ENCODE measurements around the gene ACKR1. TPM values are rescaled to one million over a fixed set of nuclear protein-coding genes. Genes with fewer than 3 reads are reported as not detected.
A peak's percentile ranks its signal among the peaks of the same experiment; 100 is the strongest.

Gene ACKR1, protein sequence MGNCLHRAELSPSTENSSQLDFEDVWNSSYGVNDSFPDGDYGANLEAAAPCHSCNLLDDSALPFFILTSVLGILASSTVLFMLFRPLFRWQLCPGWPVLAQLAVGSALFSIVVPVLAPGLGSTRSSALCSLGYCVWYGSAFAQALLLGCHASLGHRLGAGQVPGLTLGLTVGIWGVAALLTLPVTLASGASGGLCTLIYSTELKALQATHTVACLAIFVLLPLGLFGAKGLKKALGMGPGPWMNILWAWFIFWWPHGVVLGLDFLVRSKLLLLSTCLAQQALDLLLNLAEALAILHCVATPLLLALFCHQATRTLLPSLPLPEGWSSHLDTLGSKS
- total RNA-seq: 0.78 TPM in 1 of 2 replicates, not detected in the other
- 0.19 TPM for polyA plus RNA-seq (2012)

- DNase-seq (ENCODE audit: low read depth): no peak
Observed at GRCh38 chr1:159204161-159205141, at the start of gene ACKR1. ACKR1 (plus strand) TSS chr1:159204875; CDS start chr1:159204960, 85 bp downstream.

- DNase-seq (ENCODE audit: low read depth): peak; percentile 98
Observed at GRCh38 chr1:159161001-159161718, 43.5 kb upstream of the ACKR1 start.

DNA sequence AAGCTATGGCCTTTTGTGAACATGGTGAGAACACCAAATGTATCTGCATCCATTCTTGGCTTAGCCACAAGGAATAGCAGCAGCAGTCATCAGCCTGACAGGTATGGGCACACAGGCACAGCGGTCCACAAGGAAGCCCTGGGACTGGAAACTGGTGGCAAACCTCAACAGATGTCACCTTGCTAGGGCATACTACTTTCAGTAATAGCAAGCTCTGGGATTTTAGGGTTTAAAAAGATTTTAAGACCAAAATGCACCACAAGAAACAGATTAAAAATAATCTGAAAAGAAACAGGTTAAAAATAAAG, 43.0 kb upstream of the ACKR1 start:
- DNase-seq (ENCODE audit: low read depth): no peak

DNA sequence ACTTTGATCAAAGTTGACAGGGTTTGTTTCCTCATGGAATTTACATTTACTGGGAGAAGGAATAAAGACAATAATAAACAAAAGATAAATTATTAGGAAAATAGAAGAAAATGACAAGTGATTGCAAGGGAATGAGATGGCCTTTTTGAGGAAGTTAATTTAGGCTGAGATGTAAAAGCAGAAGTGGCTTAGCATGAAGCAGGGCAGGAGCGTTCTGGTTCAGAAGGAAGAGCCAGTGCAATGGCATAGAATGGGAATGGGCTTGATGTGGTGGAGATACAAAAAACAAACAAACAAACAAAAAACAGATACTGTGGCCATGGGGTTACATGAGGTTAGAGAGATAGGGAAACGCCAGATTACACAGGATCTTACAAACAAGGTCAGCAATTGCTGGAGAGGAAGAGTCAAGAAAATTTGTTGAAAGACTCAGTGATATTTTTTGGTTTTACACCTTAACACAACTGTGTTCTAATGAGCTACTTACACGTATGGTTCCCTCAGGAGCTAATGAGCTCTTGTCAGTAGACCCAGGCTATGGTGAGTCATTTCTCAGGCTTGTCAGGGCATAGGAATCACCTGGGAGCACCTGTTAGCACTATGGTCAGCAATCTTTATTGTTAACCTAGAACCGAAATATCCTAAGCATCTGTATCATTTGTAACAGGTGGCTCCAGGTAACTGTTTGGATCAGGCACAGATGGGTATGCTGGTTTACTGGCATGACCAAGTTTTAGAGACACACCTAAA, 42.0 kb upstream of the ACKR1 start:
- DNase-seq (ENCODE audit: low read depth): no peak

DNA sequence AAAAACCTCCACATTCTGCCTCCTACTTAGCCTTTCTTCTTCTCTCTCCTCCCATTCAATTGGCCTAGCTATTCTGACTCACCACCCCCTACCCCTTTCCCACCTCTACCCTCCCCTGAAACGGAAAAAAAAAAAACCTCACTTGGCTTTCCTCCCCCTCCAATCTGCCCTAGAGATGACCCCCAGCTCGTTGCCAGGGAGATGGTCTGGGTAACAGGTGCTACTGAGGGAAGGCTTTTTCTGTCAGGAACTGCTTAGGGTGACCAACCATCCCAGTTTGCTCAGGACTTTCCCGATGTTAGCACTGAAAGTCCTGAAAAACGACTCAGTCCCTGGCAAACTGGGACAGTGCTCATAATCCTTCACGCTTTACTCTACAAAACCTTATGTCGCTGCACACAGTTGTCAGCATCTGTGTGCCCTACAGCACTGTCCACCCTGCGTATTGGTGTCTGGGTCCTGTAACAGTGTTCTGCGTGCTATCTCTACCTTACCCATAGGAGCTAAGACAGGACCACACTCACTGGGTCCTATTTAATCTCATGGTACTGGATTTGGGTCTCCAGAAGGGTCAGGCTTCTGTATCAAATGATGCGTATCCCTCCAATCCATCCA, 41.0 kb upstream of the ACKR1 start:
- DNase-seq (ENCODE audit: low read depth): peak; percentile 64

DNA sequence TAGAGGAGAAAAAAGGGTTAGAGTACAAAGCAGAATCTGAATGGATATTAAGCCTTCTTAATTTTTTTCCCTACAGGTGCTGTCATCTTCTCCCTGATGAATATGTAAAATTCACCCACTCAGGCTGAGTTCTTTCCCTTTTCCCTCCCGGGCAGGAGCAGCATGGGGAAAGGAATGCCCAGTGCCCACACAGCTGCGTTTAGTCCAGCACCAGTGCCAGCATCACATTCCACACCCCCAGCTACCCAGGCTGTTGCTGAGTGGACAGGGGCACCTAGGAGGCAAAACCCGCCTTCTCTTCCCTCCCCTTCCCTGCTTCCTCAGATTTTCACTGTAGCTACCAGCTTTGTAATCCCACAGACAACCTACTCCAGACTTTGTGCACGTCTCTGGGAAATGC, 36.6 kb upstream of the ACKR1 start:
- DNase-seq (ENCODE audit: low read depth): peak; percentile 49

GRCh38 chr1:159170639-159171038, 34.0 kb upstream of the ACKR1 start:
- no peak for DNase-seq (ENCODE audit: low read depth)

DNA sequence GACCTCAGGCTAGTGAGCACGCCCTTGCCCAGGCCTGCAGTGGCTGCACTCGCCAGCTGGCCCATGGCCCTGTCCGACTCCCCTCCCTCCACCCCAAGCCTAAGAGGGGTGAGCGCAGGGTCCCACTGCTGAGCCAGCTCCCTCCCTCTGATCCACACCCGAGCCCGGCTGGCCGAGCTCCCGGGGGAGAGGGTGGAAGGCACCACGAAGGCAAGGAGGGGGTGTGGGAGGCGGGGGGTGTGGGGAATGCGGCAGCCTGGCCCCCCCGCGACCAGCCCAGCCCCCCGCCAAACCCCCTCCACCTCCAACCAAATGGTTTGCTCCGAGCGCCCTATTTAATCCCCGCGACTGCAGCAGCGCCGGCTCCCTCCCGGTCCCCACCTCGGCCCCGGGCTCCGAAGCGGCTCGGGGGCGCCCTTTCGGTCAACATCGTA, 33.4 kb upstream of the ACKR1 start, which contains the start of gene CADM3:
CADM3 (plus strand) TSS at position 362 of the 434 bp plus-strand sequence. CDS start 151 bp downstream, outside the sequence.
- no peak for DNase-seq (ENCODE audit: low read depth)

DNA sequence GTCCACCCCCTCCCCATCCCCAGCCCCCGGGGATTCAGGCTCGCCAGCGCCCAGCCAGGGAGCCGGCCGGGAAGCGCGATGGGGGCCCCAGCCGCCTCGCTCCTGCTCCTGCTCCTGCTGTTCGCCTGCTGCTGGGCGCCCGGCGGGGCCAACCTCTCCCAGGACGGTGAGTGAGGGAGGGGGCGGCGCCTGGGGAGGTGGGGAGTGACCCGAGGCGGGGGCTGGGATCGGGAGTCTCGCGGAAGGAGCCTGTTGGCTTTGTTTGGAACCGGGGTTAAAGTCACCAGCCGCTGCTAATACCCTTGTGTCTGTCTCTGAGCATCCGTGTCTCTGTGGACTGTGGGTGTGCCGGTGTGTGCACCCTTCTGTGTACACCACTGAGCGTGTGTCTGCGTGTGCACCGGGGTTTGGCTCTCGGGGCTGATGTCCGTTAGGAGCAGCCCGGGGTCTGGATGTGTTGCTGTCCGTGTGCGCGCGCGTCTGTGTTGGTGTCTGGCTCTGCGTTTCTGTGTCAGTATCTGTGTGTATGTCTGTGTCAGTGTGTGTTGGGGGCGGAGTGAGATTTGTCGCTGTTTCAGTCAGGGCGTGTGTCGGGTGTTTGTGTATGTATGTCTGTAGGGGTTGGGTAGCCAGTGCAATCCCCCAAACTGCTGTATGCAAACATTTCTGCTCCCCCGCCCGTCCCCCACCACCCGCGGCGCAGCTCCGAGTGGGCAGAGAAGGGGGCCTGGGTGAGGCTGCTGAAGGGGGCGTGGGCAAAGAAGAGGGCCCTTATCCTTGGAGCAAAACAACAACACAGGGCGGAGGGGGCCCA, 32.8 kb upstream of the ACKR1 start:
- peak; percentile 2 for DNase-seq (ENCODE audit: low read depth)

DNA sequence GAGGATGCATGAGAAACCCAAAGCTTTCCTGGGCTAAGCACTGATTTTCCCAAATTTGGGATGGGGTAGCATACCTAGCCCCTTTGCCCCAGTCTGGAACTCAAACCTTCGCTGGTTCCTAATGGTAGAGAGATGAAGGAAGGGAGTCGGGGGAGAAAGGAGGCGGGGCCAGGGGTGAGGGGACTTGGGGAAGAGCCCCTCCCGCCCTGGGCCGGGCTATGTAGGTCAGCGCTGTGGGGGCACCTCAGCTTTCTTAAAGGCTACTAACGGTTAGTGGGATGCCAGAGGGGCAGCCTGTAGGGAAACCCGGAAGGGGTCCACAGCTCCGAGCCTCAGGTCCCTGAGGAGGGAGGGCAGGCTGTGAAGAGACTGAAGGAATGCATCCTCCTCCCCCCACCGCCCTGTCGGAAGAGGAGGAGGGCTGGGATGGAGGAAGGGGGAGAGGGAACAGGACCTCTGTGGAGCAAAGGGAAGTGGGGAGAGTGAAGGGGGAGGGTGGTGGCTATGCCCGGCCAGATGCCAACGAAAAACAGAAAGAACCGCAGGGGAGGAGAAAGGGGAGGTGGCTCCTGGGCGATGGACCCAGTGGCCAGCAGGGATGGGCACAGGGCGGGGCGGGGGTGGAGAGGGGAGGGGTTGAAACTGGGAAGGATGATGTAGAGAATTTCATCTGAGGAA, 31.9 kb upstream of the ACKR1 start:
- DNase-seq (ENCODE audit: low read depth): peak; percentile 9

- DNase-seq (ENCODE audit: low read depth): no peak
Observed at GRCh38 chr1:159173320-159173719, 31.4 kb upstream of the ACKR1 start.

DNA sequence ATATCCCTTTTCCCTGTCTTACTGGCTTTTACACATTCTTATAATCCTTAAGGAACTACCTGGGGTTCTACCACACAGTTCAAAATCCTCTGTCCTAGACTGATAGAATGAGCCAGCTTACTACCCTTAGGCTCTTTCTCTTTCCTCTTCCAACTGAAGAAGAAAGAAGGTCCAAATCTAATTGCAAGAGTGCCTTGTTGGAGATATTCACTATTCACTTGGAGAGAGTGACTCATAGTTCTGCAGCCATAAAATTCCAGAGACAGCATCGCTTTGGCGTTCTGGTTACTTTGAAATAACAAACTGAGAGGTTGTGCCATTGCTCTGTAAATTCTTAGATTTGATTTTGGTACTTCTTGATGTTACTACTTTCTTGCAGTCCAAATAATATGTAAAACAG, 29.1 kb upstream of the ACKR1 start:
- no peak for DNase-seq (ENCODE audit: low read depth)

DNA sequence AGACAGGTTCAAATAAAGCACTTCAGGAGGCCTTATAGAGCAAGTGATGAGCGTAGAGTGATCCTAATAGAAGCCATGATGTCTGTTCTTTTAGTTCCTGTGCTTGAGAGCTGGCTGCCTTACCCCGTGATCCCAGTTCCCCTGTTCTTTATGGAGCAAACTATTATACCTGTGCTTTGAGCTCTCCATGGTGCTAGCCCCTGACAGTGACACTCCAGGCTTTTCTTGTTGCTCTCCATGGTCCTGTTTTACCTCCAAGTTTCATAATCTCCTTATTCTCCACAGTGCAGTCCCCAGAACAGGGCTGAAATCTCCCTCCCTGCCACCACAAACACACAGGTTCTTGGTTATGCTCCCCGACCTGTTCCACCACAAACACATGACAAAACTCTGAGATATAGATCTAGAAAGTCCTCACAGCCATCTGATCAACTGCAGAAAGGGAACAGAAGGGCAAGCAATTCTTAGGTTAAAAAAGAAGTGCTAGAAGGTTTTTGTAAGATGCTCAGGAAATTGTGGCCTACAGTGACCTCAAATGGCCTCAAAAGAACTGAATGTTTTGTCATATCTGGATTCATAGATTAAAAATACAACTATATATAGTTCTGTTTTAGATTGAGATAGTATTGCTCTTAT, 27.3 kb upstream of the ACKR1 start:
- peak; percentile 89 for DNase-seq (ENCODE audit: low read depth)

GRCh38 chr1:159179906-159180305, 24.8 kb upstream of the ACKR1 start:
- DNase-seq (ENCODE audit: low read depth): no peak

GRCh38 chr1:159180516-159180915, 24.2 kb upstream of the ACKR1 start:
- no peak for DNase-seq (ENCODE audit: low read depth)

DNA sequence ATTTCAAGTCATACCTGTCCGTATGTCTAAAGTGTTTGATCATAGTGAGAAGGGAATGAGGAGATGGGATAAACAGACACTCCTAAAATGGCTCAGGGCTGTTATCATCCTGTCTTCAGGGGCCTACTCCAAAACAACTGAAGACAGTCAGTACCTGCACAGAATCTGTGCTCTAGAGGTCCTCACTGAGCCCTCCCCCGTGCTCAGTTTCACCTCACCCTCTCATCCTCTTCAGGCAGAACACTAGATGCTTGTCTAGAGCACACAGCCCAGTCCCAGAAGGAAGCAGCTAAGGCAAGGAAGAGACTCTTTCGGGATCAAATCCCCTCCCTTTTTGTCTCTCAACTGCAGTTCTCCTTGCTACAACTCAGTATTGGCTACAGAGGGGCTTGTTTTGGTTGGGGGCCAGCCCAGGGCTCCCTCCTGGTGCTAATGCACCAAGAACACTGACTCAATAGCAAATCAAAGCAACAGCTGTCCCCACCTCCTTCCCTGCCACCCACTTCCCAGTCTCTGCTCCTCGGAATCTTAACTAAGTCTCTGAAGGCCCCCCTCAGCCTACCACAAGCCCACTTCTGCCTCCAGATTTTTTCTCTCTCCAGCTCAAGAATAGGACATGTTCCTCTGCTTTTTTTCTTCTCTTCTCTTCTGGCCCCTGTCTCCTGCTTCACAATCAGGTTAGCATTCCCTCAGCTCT, 23.2 kb upstream of the ACKR1 start:
- no peak for DNase-seq (ENCODE audit: low read depth)

- no peak for DNase-seq (ENCODE audit: low read depth)
Observed at GRCh38 chr1:159184201-159184600, 20.5 kb upstream of the ACKR1 start.

GRCh38 chr1:159185121-159185520, 19.6 kb upstream of the ACKR1 start:
- no peak for DNase-seq (ENCODE audit: low read depth)

All from myocyte (in vitro differentiated cells).